VCaP (cell line): Measurements from ENCODE around the gene ZBTB20.

Experiments used
- H3K27ac ChIP-seq: fragments of 450-650 bp; 2 replicates; pipeline ENCODE4 v1.5.1; 2017
- CTCF ChIP-seq: fragments of 450-650 bp; conservative IDR thresholded peaks from 2 replicates; pipeline ENCODE4 v1.5.1; 2017; ENCODE audit warnings: mild to moderate bottlenecking, moderate library complexity

Gene ZBTB20

GRCh38 chr3:114400371-114400770 is 746.7 kb downstream of the ZBTB20 start:
- no peak overlapping the region for H3K27ac ChIP-seq
- TF ChIP-seq CTCF, result no peak

GRCh38 chr3:114394551-114394950 is 752.5 kb downstream of the ZBTB20 start:
- no peak overlapping the region for H3K27ac ChIP-seq
- no peak for TF ChIP-seq CTCF

GRCh38 chr3:114393367-114394072 is 753.6 kb downstream of the ZBTB20 start:
- no peak for TF ChIP-seq CTCF
- no peak overlapping the region for H3K27ac ChIP-seq

GRCh38 chr3:114392831-114393230 is 754.3 kb downstream of the ZBTB20 start:
- no peak overlapping the region for H3K27ac ChIP-seq
- no peak for TF ChIP-seq CTCF

GRCh38 chr3:114389156-114389555 is 757.9 kb downstream of the ZBTB20 start:
- H3K27ac ChIP-seq, result peak overlapping the region; percentile 9; the same call in 1 of the 2 replicates
- TF ChIP-seq CTCF, result no peak

GRCh38 chr3:114384558-114384903 is 762.6 kb downstream of the ZBTB20 start:
- H3K27ac ChIP-seq, result peak overlapping the region; percentile 41
- TF ChIP-seq CTCF, result no peak

GRCh38 chr3:114383875-114384557 is 763.1 kb downstream of the ZBTB20 start:
- H3K27ac ChIP-seq, result peak overlapping the region; percentile 41
- TF ChIP-seq CTCF, result peak; percentile 94
